T-helper 2 cell treated with Interferon-gamma antibody and Interleukin-4, amounts not matched to agents 5 μg/mL and 100 μg/mL, for 36 hours (primary cell): ENCODE measurements around the gene TAF1B.

ENCODE experiments used
- DNase-seq: peaks from one replicate; pipeline ENCODE4 v3.0.0; 2021; ENCODE audit warnings: low spot score
- H3K27ac Mint-ChIP-seq: one replicate; pipeline ENCODE4 v1.8.0; 2021; ENCODE audit warnings: mild to moderate bottlenecking, mixed read lengths
- H3K27me3 Mint-ChIP-seq: one replicate; pipeline ENCODE4 v1.8.0; 2021; ENCODE audit warnings: low read depth, mixed read lengths
- H3K36me3 Mint-ChIP-seq: one replicate; pipeline ENCODE4 v1.8.0; 2021; ENCODE audit warnings: low read depth, mixed read lengths
- H3K4me1 Mint-ChIP-seq: one replicate; pipeline ENCODE4 v1.8.0; 2021; ENCODE audit warnings: low read depth, mixed read lengths
- H3K4me3 Mint-ChIP-seq: one replicate; pipeline ENCODE4 v1.8.0; 2022; ENCODE audit warnings: mild to moderate bottlenecking, moderate library complexity, mixed read lengths
- H3K9me3 Mint-ChIP-seq: one replicate; pipeline ENCODE4 v1.8.0; 2021; ENCODE audit warnings: mixed read lengths

The TAF1B gene

DNA sequence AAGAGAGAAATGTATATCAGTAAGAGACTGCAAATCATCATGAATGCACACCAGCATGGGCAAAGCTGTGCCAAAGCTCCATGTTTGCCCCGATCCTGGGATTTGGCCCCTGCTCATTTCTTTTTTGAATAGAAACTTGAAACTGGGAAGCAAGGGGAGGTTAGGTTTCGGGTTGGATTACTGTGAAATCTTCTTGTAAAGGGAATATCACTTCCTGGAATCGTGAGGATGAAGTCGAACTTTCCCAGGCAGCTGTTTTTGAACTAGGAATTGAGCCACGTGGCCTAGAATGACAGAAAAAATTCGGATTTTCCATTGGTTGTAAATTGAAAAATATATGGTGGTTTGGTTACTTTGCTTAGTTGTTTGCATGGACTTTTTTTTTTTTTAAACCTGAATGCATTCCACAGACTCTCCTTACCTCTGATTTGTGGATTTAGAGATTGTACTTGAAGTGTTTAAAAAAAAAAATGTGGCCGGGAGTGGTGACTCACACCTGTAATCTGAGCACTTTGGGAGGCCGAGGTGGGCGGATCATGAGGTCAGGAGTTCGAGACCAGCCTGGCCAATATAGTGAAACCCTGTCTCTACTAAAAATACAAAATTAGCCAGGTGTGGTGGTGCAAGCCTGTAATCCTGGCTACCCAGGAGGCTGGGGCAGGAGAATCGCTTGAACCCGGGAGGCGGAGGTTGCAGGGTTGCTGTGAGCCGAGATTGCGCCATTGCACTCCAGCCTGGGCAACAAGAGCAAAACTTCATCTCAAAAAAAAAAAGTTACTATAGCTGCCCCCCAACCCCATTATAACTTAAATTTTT, 140.3 kb downstream of the TAF1B start:
- H3K9me3 Mint-ChIP-seq: no peaks in the 10 kb centered on the region
- H3K27ac Mint-ChIP-seq: no peak overlapping the region
- H3K36me3 Mint-ChIP-seq: no peaks in the 10 kb centered on the region
- peaks cover 19% of the 10 kb centered on the region for H3K27me3 Mint-ChIP-seq
- no peak for DNase-seq
- no peak overlapping the region for H3K4me3 Mint-ChIP-seq
- H3K4me1 Mint-ChIP-seq: peaks cover 11% of the 10 kb centered on the region
